OCI-LY1 (cell line): ENCODE measurements around the gene SLC2A1.

ENCODE experiments used
- H2AFZ ChIP-seq: fragments of 200-600 bp; sonication (generic), shearing (Covaris generic); 2 replicates; pipeline ENCODE4 v1.6.0; 2014; ENCODE audit warnings: antibody characterized with exemption, mild to moderate bottlenecking, low read length
- H3F3A ChIP-seq: fragments of 200-600 bp; sonication (generic), shearing (Covaris generic); 2 replicates; pipeline ENCODE4 v1.6.0; 2014; ENCODE audit warnings: mild to moderate bottlenecking, antibody characterized with exemption, low read length, moderate library complexity; ENCODE audit not compliant: insufficient read depth
- H3K27ac ChIP-seq: fragments of 200-600 bp; sonication (generic); 2 replicates; pipeline ENCODE4 v1.5.1; 2014; ENCODE audit warnings: low read length, mixed run types, mild to moderate bottlenecking, low read depth; ENCODE audit not compliant: poor library complexity, severe bottlenecking
- H3K27me3 ChIP-seq: fragments of 200-600 bp; sonication (generic); 2 replicates; pipeline ENCODE4 v1.6.0; 2014; ENCODE audit warnings: antibody characterized with exemption, mild to moderate bottlenecking, low read length, moderate library complexity; ENCODE audit not compliant: insufficient read depth
- H3K36me3 ChIP-seq: fragments of 200-600 bp; sonication (generic); 2 replicates; pipeline ENCODE4 v1.6.1; 2014; ENCODE audit warnings: mild to moderate bottlenecking, antibody characterized with exemption, low read length, moderate library complexity, mixed read lengths; ENCODE audit not compliant: insufficient read depth
- H3K4me1 ChIP-seq: fragments of 200-600 bp; sonication (generic); 2 replicates; pipeline ENCODE4 v1.5.1; 2014; ENCODE audit warnings: mild to moderate bottlenecking, low read length, moderate library complexity; ENCODE audit not compliant: insufficient read depth, severe bottlenecking
- H3K4me2 ChIP-seq: fragments of 200-600 bp; sonication (generic), shearing (Covaris generic); 2 replicates; pipeline ENCODE4 v1.6.1; 2014; ENCODE audit warnings: low read length
- H3K4me3 ChIP-seq: fragments of 200-600 bp; sonication (generic); 2 replicates; pipeline ENCODE4 v1.5.1; 2014; ENCODE audit warnings: low read length, low read depth, mild to moderate bottlenecking, mixed read lengths; ENCODE audit not compliant: poor library complexity, severe bottlenecking
- H3K79me2 ChIP-seq: fragments of 200-600 bp; shearing (Covaris generic); 2 replicates; pipeline ENCODE4 v1.6.1; 2016; ENCODE audit warnings: mixed run types, low read length, mixed read lengths; ENCODE audit not compliant: insufficient read depth
- H3K9ac ChIP-seq: fragments of 200-600 bp; sonication (generic), shearing (Covaris generic); 2 replicates; pipeline ENCODE4 v1.6.1; 2014; ENCODE audit warnings: mild to moderate bottlenecking, low read length, mixed read lengths
- H3K9me2 ChIP-seq: fragments of 200-600 bp; sonication (generic), shearing (Covaris generic); 2 replicates; pipeline ENCODE4 v1.6.1; 2014; ENCODE audit warnings: low read depth, mild to moderate bottlenecking, low read length, mixed read lengths
- H3K9me3 ChIP-seq: fragments of 200-600 bp; shearing (Covaris generic); 2 replicates; pipeline ENCODE4 v1.6.1; 2014; ENCODE audit warnings: low read length, mixed read lengths
- H4K20me1 ChIP-seq: fragments of 200-600 bp; sonication (generic), shearing (Covaris generic); 2 replicates; pipeline ENCODE4 v1.6.0; 2016; ENCODE audit warnings: mild to moderate bottlenecking, low read length; ENCODE audit not compliant: insufficient read depth
- EZH2 ChIP-seq: fragments of 200-600 bp; sonication (generic), shearing (Covaris generic); IDR thresholded peaks from 2 replicates; pipeline ENCODE4 v1.8.0; 2017; ENCODE audit warnings: borderline replicate concordance, mixed run types, mild to moderate bottlenecking, antibody characterized with exemption, low read length, moderate library complexity, mixed read lengths
- TF ChIP-seq, protein P1 (sequence below): fragments of 200-600 bp; sonication (generic), shearing (Covaris generic); IDR thresholded peaks from 2 replicates; pipeline ENCODE4 v1.5.1; 2017; ENCODE audit warnings: mild to moderate bottlenecking, antibody characterized with exemption, low read length, moderate library complexity, mixed read lengths

The SLC2A1 gene

DNA sequence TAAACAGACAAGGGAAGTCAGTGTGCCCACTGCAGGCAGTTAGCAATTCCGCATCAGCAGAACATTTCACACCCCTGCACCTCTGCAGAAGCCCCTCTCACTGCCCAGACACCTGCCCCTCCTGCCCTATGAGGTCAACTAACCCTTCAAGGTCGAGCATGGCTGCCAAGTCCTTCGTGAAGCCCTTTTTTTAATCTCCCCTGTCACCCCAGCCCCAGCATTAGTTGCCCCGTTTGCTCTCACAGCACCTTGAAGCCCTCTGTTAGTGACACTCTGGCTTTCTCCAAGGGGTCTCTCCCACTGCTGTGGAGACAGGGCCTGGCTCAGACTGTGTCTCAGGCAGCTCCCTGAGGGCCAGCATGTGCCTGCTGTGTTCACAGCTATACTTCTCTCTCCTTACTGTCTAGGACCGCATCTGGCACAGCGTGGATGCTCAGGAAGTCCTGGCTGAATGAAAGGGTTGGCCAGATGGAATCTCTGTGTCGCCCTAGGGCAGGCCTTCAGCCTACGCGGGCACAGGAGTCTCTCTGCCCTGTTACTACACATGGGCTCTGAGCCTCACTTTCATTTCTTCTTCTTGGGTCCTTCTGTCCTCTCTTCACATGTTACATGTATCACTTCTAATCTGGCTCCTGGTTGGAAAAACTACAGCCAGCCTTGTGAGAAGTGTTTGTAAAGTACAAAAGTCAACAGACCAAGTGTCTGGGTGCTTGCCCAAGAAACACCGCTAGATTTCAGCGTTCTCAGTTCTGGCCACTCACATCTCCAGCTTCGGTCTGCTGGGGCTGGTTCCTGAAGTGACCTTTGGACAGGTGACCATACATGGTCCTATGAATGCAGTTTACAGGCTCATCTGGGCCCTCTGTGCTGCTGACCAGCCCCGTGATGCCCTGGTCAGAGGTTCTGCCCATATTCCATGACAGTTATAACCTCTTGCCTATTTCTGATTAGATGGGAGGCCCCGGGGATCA, 19.7 kb downstream of the SLC2A1 start:
- Histone ChIP-seq H3K27ac (peak overlapping the region; percentile 97), H3K4me3 (no peak overlapping the region), H3K79me2 (no peaks in the 10 kb centered on the region)

DNA sequence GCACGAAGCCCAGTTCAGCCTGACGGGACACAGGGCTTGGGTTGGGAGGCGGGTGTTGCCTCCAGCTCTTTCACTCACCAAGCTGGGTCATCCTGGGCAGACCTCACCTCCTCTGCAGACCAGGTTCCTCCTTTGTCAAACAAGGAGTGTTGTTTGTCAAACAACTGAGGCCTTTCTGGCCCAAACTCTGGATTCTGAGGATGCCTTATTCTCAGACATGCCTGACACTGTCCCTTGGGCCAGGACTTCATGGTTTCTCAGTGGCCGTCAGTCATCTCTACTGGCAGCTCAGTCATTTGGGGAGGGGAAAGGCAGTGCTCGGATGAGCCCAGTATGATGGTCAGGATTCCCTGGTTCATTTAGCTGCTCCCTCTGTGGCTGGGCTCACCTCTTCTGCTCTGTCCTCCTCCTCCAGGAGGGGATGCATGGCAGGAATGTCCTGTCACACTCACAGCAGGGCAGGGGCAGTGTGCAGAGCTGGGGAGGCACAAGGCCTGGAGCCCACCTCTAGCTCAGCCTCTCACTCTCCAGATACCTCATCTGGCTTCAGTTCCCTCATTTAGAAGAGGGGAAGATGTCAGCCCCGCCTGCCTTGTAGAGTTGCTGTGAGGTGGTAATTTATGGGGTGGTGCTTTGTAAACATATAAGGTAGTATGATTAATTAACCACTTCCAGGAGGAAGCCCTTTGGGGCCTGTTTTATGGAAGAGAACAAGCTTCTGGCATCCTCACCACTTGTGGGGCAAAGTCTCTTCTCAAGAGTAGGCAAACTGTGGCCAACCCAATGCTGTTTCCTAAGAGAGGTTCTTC, 20.6 kb downstream of the SLC2A1 start:
- no peak overlapping the region for H3K4me3 ChIP-seq
- H3K9me2 ChIP-seq, result no peaks in the 10 kb centered on the region
- no peaks in the 10 kb centered on the region for H3F3A ChIP-seq
- no peak overlapping the region for H2AFZ ChIP-seq
- H3K4me2 ChIP-seq, result no peak overlapping the region; the same call in 1 of the 2 replicates
- H3K27me3 ChIP-seq, result no peaks in the 10 kb centered on the region
- no peaks in the 10 kb centered on the region for H3K9me3 ChIP-seq
- H3K36me3 ChIP-seq, result peaks cover 90% of the 10 kb centered on the region
- peaks cover 88% of the 10 kb centered on the region for H3K4me1 ChIP-seq
- no peaks in the 10 kb centered on the region for H3K79me2 ChIP-seq
- H4K20me1 ChIP-seq, result no peaks in the 10 kb centered on the region
- no peak overlapping the region; the same call in 1 of the 2 replicates for H3K9ac ChIP-seq
- peak overlapping the region; percentile 97 for H3K27ac ChIP-seq
- no peak for TF ChIP-seq EZH2
- TF ChIP-seq, protein P1, sequence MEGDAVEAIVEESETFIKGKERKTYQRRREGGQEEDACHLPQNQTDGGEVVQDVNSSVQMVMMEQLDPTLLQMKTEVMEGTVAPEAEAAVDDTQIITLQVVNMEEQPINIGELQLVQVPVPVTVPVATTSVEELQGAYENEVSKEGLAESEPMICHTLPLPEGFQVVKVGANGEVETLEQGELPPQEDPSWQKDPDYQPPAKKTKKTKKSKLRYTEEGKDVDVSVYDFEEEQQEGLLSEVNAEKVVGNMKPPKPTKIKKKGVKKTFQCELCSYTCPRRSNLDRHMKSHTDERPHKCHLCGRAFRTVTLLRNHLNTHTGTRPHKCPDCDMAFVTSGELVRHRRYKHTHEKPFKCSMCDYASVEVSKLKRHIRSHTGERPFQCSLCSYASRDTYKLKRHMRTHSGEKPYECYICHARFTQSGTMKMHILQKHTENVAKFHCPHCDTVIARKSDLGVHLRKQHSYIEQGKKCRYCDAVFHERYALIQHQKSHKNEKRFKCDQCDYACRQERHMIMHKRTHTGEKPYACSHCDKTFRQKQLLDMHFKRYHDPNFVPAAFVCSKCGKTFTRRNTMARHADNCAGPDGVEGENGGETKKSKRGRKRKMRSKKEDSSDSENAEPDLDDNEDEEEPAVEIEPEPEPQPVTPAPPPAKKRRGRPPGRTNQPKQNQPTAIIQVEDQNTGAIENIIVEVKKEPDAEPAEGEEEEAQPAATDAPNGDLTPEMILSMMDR, result no peak

More for the DNA sequence above, 19.7 kb downstream of the SLC2A1 start:
- TF ChIP-seq EZH2, result no peak
- TF ChIP-seq, protein P1, result no peak
- Histone ChIP-seq H4K20me1 (no peaks in the 10 kb centered on the region), H2AFZ (no peak overlapping the region), H3K36me3 (peaks cover 90% of the 10 kb centered on the region), H3K27me3 (no peaks in the 10 kb centered on the region), H3K4me1 (peaks cover 88% of the 10 kb centered on the region), H3K9me2 (no peaks in the 10 kb centered on the region), H3K4me2 (no peak overlapping the region; the same call in 1 of the 2 replicates), H3K9me3 (no peaks in the 10 kb centered on the region), H3F3A (no peaks in the 10 kb centered on the region), H3K9ac (no peak overlapping the region; the same call in 1 of the 2 replicates)

DNA sequence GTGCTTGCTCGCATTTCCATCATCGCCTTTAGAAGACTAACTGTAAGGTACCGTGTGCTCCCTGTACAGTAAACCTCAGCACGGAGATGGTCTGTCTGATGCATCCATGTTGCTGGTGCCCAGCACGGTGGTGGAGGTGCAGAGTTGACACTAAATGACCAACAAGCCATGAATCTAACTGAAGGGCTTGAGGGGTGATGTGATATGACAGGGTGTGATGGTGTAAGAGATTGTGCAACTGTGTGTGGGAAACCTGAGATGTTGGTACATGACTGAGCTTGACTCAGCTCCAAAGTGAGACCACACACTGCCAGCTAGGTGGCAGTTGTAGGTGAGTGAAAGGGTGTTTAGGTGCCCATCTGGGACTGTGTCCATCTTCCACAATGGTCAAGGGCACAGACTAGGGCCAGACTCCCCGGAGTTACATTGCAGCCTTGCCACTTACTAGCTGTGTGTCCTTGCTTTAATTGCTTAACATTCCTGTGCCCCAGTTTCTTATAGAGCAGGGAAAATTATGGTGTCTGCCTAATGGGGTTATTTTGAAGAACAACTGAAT, 21.4 kb downstream of the SLC2A1 start:
- no peak overlapping the region for H3K4me3 ChIP-seq
- H3K9ac ChIP-seq, result no peak overlapping the region; the same call in 1 of the 2 replicates
- no peaks in the 10 kb centered on the region for H3K79me2 ChIP-seq
- no peaks in the 10 kb centered on the region for H3K9me2 ChIP-seq
- H3K4me2 ChIP-seq, result peak overlapping the region; percentile 22; the same call in 1 of the 2 replicates
- H4K20me1 ChIP-seq, result no peaks in the 10 kb centered on the region
- no peaks in the 10 kb centered on the region for H3K27me3 ChIP-seq
- H3K27ac ChIP-seq, result peak overlapping the region; percentile 97
- H2AFZ ChIP-seq, result no peak overlapping the region
- peaks cover 82% of the 10 kb centered on the region for H3K36me3 ChIP-seq
- TF ChIP-seq, protein P1, result no peak
- no peak for TF ChIP-seq EZH2
- peaks cover 88% of the 10 kb centered on the region for H3K4me1 ChIP-seq
- no peaks in the 10 kb centered on the region for H3K9me3 ChIP-seq
- no peaks in the 10 kb centered on the region for H3F3A ChIP-seq
